H9 (cell line): ENCODE data around the gene CD3D. TPM values are rescaled to one million over a fixed set of nuclear protein-coding genes. Genes with fewer than 3 reads are reported as not detected.

Experiments used
- DNase-seq: peaks from one replicate; pipeline ENCODE4 v3.0.0-alpha.2; 2017
- H2AFZ ChIP-seq: one replicate; pipeline ENCODE4 v1.6.1; 2013; ENCODE audit warnings: mild to moderate bottlenecking, low read length, control low read depth, moderate library complexity
- H2AK5ac ChIP-seq: 2 replicates; pipeline ENCODE4 v1.6.1; 2013; ENCODE audit warnings: low read length, control low read depth, mixed read lengths; ENCODE audit not compliant: insufficient read length
- H2BK120ac ChIP-seq: one replicate; pipeline ENCODE4 v1.6.1; 2013; ENCODE audit warnings: low read depth, mild to moderate bottlenecking, low read length, control low read depth, inconsistent platforms; ENCODE audit not compliant: poor library complexity, severe bottlenecking
- H2BK12ac ChIP-seq: 2 replicates; pipeline ENCODE4 v1.6.1; 2013; ENCODE audit warnings: low read length, control low read depth, mixed read lengths, low read depth; ENCODE audit not compliant: insufficient read length
- H2BK15ac ChIP-seq: 2 replicates; pipeline ENCODE4 v1.6.1; 2013; ENCODE audit warnings: low read depth, low read length, control low read depth
- H2BK20ac ChIP-seq: one replicate; pipeline ENCODE4 v1.6.1; 2013; ENCODE audit warnings: low read depth, mild to moderate bottlenecking, low read length, control low read depth, inconsistent platforms; ENCODE audit not compliant: poor library complexity, severe bottlenecking
- H2BK5ac ChIP-seq: 2 replicates; pipeline ENCODE4 v1.6.1; 2013; ENCODE audit warnings: low read length, control low read depth, mixed read lengths; ENCODE audit not compliant: insufficient read length
- H3K14ac ChIP-seq: 2 replicates; pipeline ENCODE4 v1.6.1; 2013; ENCODE audit warnings: low read length, control low read depth; ENCODE audit not compliant: insufficient read depth
- H3K18ac ChIP-seq: 2 replicates; pipeline ENCODE4 v1.6.1; 2013; ENCODE audit warnings: low read depth, mild to moderate bottlenecking, mixed read lengths, low read length, control low read depth; ENCODE audit not compliant: insufficient read length
- H3K23ac ChIP-seq: 2 replicates; pipeline ENCODE4 v1.6.1; 2013; ENCODE audit warnings: low read length, control low read depth, mixed read lengths, low read depth; ENCODE audit not compliant: insufficient read length
- H3K23me2 ChIP-seq: 2 replicates; pipeline ENCODE4 v1.6.1; 2013; ENCODE audit warnings: low read depth, mild to moderate bottlenecking, mixed read lengths, low read length, control low read depth; ENCODE audit not compliant: insufficient read length, poor library complexity, severe bottlenecking
- H3K27ac ChIP-seq: 2 replicates; pipeline ENCODE4 v1.5.1; 2013; ENCODE audit warnings: low read length, control low read depth, mixed read lengths, low read depth; ENCODE audit not compliant: insufficient read length
- H3K27me3 ChIP-seq: 2 replicates; pipeline ENCODE4 v1.6.1; 2013; ENCODE audit warnings: low read length, control low read depth, inconsistent platforms; ENCODE audit not compliant: insufficient read depth
- H3K4ac ChIP-seq: 2 replicates; pipeline ENCODE4 v1.6.1; 2013; ENCODE audit warnings: low read depth, mild to moderate bottlenecking, control low read depth, inconsistent platforms, low read length, moderate library complexity
- H3K4me1 ChIP-seq: 2 replicates; pipeline ENCODE4 v1.6.1; 2013; ENCODE audit warnings: low read length, control low read depth, inconsistent platforms; ENCODE audit not compliant: insufficient read depth
- H3K4me2 ChIP-seq: 2 replicates; pipeline ENCODE4 v1.6.1; 2013; ENCODE audit warnings: low read length, control low read depth, mixed read lengths; ENCODE audit not compliant: insufficient read length, insufficient read depth
- H3K56ac ChIP-seq: 2 replicates; pipeline ENCODE4 v1.6.1; 2013; ENCODE audit warnings: low read depth, mild to moderate bottlenecking, mixed read lengths, low read length, control low read depth; ENCODE audit not compliant: insufficient read length
- H3K79me1 ChIP-seq: 2 replicates; pipeline ENCODE4 v1.6.1; 2013; ENCODE audit warnings: low read depth, mild to moderate bottlenecking, moderate library complexity, low read length, control low read depth, inconsistent platforms; ENCODE audit not compliant: insufficient read depth, poor library complexity, severe bottlenecking
- H3K79me2 ChIP-seq: 2 replicates; pipeline ENCODE4 v1.6.1; 2013; ENCODE audit warnings: low read length, control low read depth, inconsistent platforms; ENCODE audit not compliant: insufficient read depth
- H3K9ac ChIP-seq: 2 replicates; pipeline ENCODE4 v1.6.1; 2013; ENCODE audit warnings: low read length, control low read depth, mixed read lengths; ENCODE audit not compliant: insufficient read length; ENCODE audit errors: extremely low read depth
- H3K9me3 ChIP-seq: one replicate; pipeline ENCODE4 v1.6.1; 2013; ENCODE audit warnings: low read depth, low read length, inconsistent platforms; ENCODE audit not compliant: control insufficient read depth
- H3T11ph ChIP-seq: one replicate; pipeline ENCODE4 v1.6.1; 2013; ENCODE audit warnings: mild to moderate bottlenecking, low read length, control low read depth, inconsistent platforms
- H4K20me1 ChIP-seq: one replicate; pipeline ENCODE4 v1.6.1; 2013; ENCODE audit not compliant: control insufficient read depth, insufficient read length, insufficient read depth
- H4K5ac ChIP-seq: 2 replicates; pipeline ENCODE4 v1.6.1; 2013; ENCODE audit warnings: low read depth, mild to moderate bottlenecking, mixed read lengths, low read length, control low read depth; ENCODE audit not compliant: insufficient read length
- H4K8ac ChIP-seq: replicated peaks from 2 replicates; pipeline ENCODE4 v1.6.1; 2013; ENCODE audit warnings: low read length, control low read depth, mixed read lengths, low read depth; ENCODE audit not compliant: insufficient read length
- H4K91ac ChIP-seq: 2 replicates; pipeline ENCODE4 v1.6.1; 2013; ENCODE audit warnings: low read depth, mild to moderate bottlenecking, moderate library complexity, mixed read lengths, low read length, control low read depth; ENCODE audit not compliant: insufficient read length
- H3K27ac Mint-ChIP-seq, 3 experiments: 2 replicates in 2 of 3; 3 replicates in 1 of 3; pipeline ENCODE4 v1.8.0; 2020 to 2021; ENCODE audit warnings: mixed read lengths in 3 of 3, mild to moderate bottlenecking in 1 of 3, moderate library complexity in 1 of 3
- H3K27me3 Mint-ChIP-seq: 2 replicates; pipeline ENCODE4 v1.8.0; 2021; ENCODE audit warnings: low read depth, mild to moderate bottlenecking, moderate library complexity, mixed read lengths
- H3K36me3 Mint-ChIP-seq, 3 experiments: 2 replicates in 2 of 3; 3 replicates in 1 of 3; pipeline ENCODE4 v1.8.0; 2020 to 2021; ENCODE audit warnings: low read depth in 3 of 3, mixed read lengths in 3 of 3; ENCODE audit not compliant: insufficient read depth in 1 of 3
- H3K4me1 Mint-ChIP-seq, 2 experiments: 2 replicates each; pipeline ENCODE4 v1.8.0; 2020; ENCODE audit warnings: mixed read lengths in 2 of 2
- H3K4me3 Mint-ChIP-seq, 2 experiments: 2 replicates in 1 of 2; 3 replicates in 1 of 2; pipeline ENCODE4 v1.8.0; 2020 to 2021; ENCODE audit warnings: mild to moderate bottlenecking in 2 of 2, mixed read lengths in 2 of 2, moderate library complexity in 1 of 2
- H3K9me3 Mint-ChIP-seq, 2 experiments: 2 replicates in 1 of 2; 3 replicates in 1 of 2; pipeline ENCODE4 v1.8.0; 2020; ENCODE audit warnings: mild to moderate bottlenecking in 2 of 2, mixed read lengths in 2 of 2, moderate library complexity in 1 of 2
- WGBS: extraction: QIAGEN DNeasy Blood & Tissue Kit; methylation state at CpG from one replicate; pipeline ENCODE4 v1.1.7; 2013; ENCODE audit warnings: missing lambda C conversion rate, low lambda C conversion rate, mixed read lengths; ENCODE audit not compliant: insufficient read length; ENCODE audit errors: extremely low coverage; 5-methylcytosine and 5-hydroxymethylcytosine counted together
- total RNA-seq: library from RNA; stranded (reverse); gene quantifications from 2 replicates; pipeline ENCODE4 v1.2.1, GENCODE V29; 2021
- TF ChIP-seq, protein P1 (sequence below): fragments of 200-600 bp; sonication (generic); conservative IDR thresholded peaks from 3 replicates; pipeline ENCODE4 v1.8.0; 2021; ENCODE audit warnings: antibody characterized with exemption, mild to moderate bottlenecking

The CD3D gene
- total RNA-seq, 1 experiment from 2014 or later, result not detected

- H4K91ac ChIP-seq, result no peak overlapping the region
- Mint-ChIP-seq H3K4me1 (peaks cover 0 to 2% of the 10 kb centered on the region in 2 experiments; a peak in 1 of 4 replicates), H3K27ac (no peak overlapping the region), H3K36me3 (peaks cover 0 to 2% (median 2%) of the 10 kb centered on the region in 3 experiments; a peak in 1 of 7 replicates), H3K9me3 (peaks cover 14 to 18% of the 10 kb centered on the region in 2 experiments), H3K27me3 (peaks cover 18% of the 10 kb centered on the region), H3K4me3 (no peak overlapping the region)
- H3K79me2 ChIP-seq, result no peaks in the 10 kb centered on the region
- TF ChIP-seq, protein P1, sequence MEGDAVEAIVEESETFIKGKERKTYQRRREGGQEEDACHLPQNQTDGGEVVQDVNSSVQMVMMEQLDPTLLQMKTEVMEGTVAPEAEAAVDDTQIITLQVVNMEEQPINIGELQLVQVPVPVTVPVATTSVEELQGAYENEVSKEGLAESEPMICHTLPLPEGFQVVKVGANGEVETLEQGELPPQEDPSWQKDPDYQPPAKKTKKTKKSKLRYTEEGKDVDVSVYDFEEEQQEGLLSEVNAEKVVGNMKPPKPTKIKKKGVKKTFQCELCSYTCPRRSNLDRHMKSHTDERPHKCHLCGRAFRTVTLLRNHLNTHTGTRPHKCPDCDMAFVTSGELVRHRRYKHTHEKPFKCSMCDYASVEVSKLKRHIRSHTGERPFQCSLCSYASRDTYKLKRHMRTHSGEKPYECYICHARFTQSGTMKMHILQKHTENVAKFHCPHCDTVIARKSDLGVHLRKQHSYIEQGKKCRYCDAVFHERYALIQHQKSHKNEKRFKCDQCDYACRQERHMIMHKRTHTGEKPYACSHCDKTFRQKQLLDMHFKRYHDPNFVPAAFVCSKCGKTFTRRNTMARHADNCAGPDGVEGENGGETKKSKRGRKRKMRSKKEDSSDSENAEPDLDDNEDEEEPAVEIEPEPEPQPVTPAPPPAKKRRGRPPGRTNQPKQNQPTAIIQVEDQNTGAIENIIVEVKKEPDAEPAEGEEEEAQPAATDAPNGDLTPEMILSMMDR, result no peak
- no peak overlapping the region for H2BK15ac ChIP-seq
- DNase-seq, result no peak
- no peaks in the 10 kb centered on the region for H3K4me1 ChIP-seq
- H3K14ac ChIP-seq, result no peak overlapping the region
- no peak overlapping the region for H3K4me2 ChIP-seq
- no peak overlapping the region for H2BK120ac ChIP-seq
- no peak overlapping the region for H3K4ac ChIP-seq
- no peak overlapping the region for H2BK5ac ChIP-seq
- H3K23me2 ChIP-seq, result no peaks in the 10 kb centered on the region
- H4K8ac ChIP-seq, result no peak overlapping the region
- H3K9ac ChIP-seq, result no peak overlapping the region
- H2BK12ac ChIP-seq, result no peak overlapping the region
- no peaks in the 10 kb centered on the region for H3K9me3 ChIP-seq
- no peak overlapping the region for H3K27ac ChIP-seq
- no peaks in the 10 kb centered on the region for H3K79me1 ChIP-seq
- no peaks in the 10 kb centered on the region for H4K20me1 ChIP-seq
- H3T11ph ChIP-seq, result no peak overlapping the region
- H2AFZ ChIP-seq, result no peak overlapping the region
- no peak overlapping the region for H3K18ac ChIP-seq
- H3K27me3 ChIP-seq, result no peaks in the 10 kb centered on the region
- no CpG with 5 or more reads among the region's 1 CpG for WGBS
- H3K23ac ChIP-seq, result no peak overlapping the region
- H2AK5ac ChIP-seq, result no peak overlapping the region
- H2BK20ac ChIP-seq, result no peak overlapping the region
- no peak overlapping the region for H3K56ac ChIP-seq
- H4K5ac ChIP-seq, result no peak overlapping the region
Observed at GRCh38 chr11:118334745-118335144, 7.8 kb downstream of the CD3D start.
